Brain microvascular endothelial cell (primary cell): ENCODE measurements around the gene G6PC2.

Source experiments
- DNase-seq: peaks from one replicate; pipeline ENCODE4 v3.0.0-alpha.2; 2020
- H3K27ac ChIP-seq: fragments of 250-450 bp; sonication (Bioruptor Pico); 2 replicates; pipeline ENCODE4 v1.5.1; 2020; ENCODE audit warnings: mild to moderate bottlenecking, moderate library complexity
- H3K27me3 ChIP-seq: fragments of 250-450 bp; sonication (Bioruptor Pico); replicated peaks from 2 replicates; pipeline ENCODE4 v1.5.1; 2020; ENCODE audit warnings: mild to moderate bottlenecking
- H3K36me3 ChIP-seq: fragments of 250-450 bp; sonication (Bioruptor Pico); replicated peaks from 2 replicates; pipeline ENCODE4 v1.5.1; 2020; ENCODE audit warnings: mild to moderate bottlenecking
- H3K4me3 ChIP-seq: 2 replicates; pipeline ENCODE4 v1.5.1; 2011; ENCODE audit warnings: low read depth, mild to moderate bottlenecking, control low read depth, low read length, moderate library complexity
- CTCF ChIP-seq: IDR thresholded peaks from 2 replicates; pipeline ENCODE4 v1.5.1; 2011; ENCODE audit warnings: low read depth, mild to moderate bottlenecking, moderate library complexity, low read length, control low read depth, inconsistent platforms; ENCODE audit errors: missing control alignments
- in situ Hi-C: cut with HindIII; loops from 2 replicates; pipeline ENCODE4 v1.10.0; 2017; ENCODE audit warnings: low sequenced_read_pairs, low pct_ligation_motif_present

G6PC2 gene

GRCh38 chr2:168912466-168912865 lies 11.4 kb downstream of the G6PC2 start:
- Histone ChIP-seq H3K36me3 (no peaks in the 10 kb centered on the region), H3K4me3 (no peak overlapping the region), H3K27me3 (peaks cover 9% of the 10 kb centered on the region), H3K27ac (no peak overlapping the region)
- in situ Hi-C loops, result no loop called here
- DNase-seq, result no peak
- no peak for TF ChIP-seq CTCF

DNA sequence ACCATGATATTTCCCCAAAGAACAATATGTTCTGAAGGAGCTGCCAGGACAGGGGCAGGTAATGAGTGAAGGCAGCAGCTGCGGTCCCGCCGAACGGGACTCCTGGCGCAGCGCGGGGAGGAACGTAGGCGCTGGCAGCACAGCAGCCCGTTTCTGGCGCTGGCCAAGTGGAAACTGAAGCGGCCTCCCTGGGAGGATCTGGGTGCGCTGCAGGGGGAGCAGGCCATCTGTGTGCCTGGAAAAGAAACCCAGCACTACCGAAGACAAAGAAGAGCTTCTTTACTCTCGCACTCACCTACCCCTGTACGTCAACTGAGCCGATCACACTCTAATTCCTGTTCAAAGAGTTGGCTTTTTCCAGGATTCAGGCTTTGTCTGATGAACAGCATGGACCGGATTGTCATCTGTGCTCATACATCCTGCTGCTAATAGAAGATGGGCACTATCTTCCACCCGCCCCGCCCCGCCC lies 11.8 kb downstream of the G6PC2 start:
- peak overlapping the region; percentile 41 for H3K4me3 ChIP-seq

GRCh38 chr2:168913495-168913894 lies 12.4 kb downstream of the G6PC2 start:
- Histone ChIP-seq H3K27me3 (peaks cover 9% of the 10 kb centered on the region), H3K27ac (no peak overlapping the region), H3K36me3 (no peaks in the 10 kb centered on the region), H3K4me3 (no peak overlapping the region)
- in situ Hi-C loops, result no loop called here
- DNase-seq, result no peak
- TF ChIP-seq CTCF, result no peak

More for the DNA sequence above, 11.8 kb downstream of the G6PC2 start:
- peaks cover 9% of the 10 kb centered on the region for H3K27me3 ChIP-seq
- no peak for TF ChIP-seq CTCF
- H3K36me3 ChIP-seq, result no peaks in the 10 kb centered on the region
- no peak for DNase-seq
- in situ Hi-C loops, result no loop called here
- H3K27ac ChIP-seq, result no peak overlapping the region

DNA sequence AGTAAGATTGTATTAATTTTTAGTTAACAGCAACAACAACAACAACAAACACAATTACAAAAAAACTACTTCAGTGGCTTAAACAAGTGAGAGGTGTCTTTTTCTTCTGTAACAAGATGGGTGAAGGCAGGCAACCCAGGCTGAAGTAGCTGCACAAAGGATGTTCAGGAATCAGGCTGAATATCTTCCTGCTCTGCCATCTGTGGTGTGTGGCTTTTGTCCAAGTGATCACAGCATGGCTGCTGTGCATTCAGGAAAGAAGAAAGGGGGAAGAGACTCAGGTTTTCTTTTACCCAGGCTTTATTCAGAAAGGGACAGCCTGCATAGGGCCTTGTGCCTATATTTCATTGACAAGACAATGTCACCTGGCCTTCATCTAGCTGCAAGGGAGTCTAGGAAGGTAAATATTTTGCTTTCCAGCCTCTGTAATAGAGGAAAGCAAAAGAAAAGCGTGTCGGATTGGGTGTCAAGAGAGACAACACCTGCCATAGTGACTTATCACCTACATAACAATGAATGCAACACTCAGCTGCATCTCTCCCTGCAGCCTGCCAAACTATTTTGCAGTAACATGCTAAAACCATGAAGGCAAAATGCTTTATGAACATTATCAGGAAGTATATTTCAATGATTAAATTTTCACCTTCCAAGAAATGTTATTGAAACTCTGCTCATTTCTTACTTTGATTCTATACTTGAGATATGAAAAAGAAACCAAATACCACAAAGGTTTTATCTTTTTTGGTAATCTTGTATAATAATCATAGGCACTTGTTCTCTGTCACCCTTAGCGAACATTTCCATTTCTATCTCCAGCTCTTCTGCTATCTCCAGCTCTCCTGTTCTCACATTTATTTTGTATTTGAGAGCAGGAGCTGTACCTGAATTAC lies 14.6 kb downstream of the G6PC2 start:
- in situ Hi-C loops, result no loop called here
- Histone ChIP-seq H3K27me3 (peaks cover 7% of the 10 kb centered on the region), H3K4me3 (no peak overlapping the region), H3K27ac (no peak overlapping the region), H3K36me3 (no peaks in the 10 kb centered on the region)
- TF ChIP-seq CTCF, result no peak
- DNase-seq, result no peak

DNA sequence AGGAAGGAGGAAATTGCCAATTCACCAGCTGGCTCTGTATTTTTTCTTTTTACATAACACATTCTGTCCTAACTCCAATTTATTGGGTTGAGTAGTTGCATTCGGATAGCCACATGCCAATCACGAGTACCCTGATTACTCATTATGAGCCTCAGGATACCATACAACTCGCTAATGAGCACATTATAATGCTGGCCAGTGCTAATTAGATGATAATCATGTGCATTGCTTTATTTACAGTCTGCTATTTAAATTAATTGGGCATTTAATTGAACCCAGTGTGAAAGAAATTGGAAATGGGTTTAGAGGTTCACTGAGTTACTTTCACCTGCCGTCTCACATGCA lies 15.2 kb downstream of the G6PC2 start:
- H3K36me3 ChIP-seq, result no peaks in the 10 kb centered on the region
- in situ Hi-C loops, result no loop called here
- peaks cover 7% of the 10 kb centered on the region for H3K27me3 ChIP-seq
- no peak overlapping the region for H3K27ac ChIP-seq
- no peak for TF ChIP-seq CTCF
- DNase-seq, result no peak
- H3K4me3 ChIP-seq, result no peak overlapping the region
